Glutamatergic neuron (in vitro differentiated cells): Measurements from ENCODE around the gene FKBP5. TPM values are rescaled to one million over a fixed set of nuclear protein-coding genes. Genes with fewer than 3 reads are reported as not detected.
A peak's percentile ranks its signal among the peaks of the same experiment; 100 is the strongest.

Source experiments
- DNase-seq: peaks from one replicate; pipeline ENCODE4 v3.0.0; 2022
- H3K27ac Mint-ChIP-seq: one replicate; pipeline ENCODE4 v1.8.0; 2020; ENCODE audit warnings: mild to moderate bottlenecking, mixed read lengths, inconsistent platforms; ENCODE audit not compliant: unreplicated experiment
- H3K27me3 Mint-ChIP-seq: one replicate; pipeline ENCODE4 v1.8.0; 2020; ENCODE audit warnings: mild to moderate bottlenecking, moderate library complexity, mixed read lengths, inconsistent platforms; ENCODE audit not compliant: unreplicated experiment
- H3K36me3 Mint-ChIP-seq: one replicate; pipeline ENCODE4 v1.8.0; 2020; ENCODE audit warnings: mild to moderate bottlenecking, mixed read lengths, inconsistent platforms; ENCODE audit not compliant: unreplicated experiment
- H3K4me1 Mint-ChIP-seq: one replicate; pipeline ENCODE4 v1.8.0; 2020; ENCODE audit warnings: mild to moderate bottlenecking, low read depth, mixed read lengths, inconsistent platforms; ENCODE audit not compliant: unreplicated experiment
- H3K4me3 Mint-ChIP-seq: one replicate; pipeline ENCODE4 v1.8.0; 2020; ENCODE audit warnings: mild to moderate bottlenecking, mixed read lengths, inconsistent platforms; ENCODE audit not compliant: unreplicated experiment
- H3K9me3 Mint-ChIP-seq: one replicate; pipeline ENCODE4 v1.8.0; 2020; ENCODE audit warnings: mild to moderate bottlenecking, moderate library complexity, mixed read lengths, inconsistent platforms; ENCODE audit not compliant: unreplicated experiment
- total RNA-seq: library from RNA; stranded (reverse); fragmentation: NEBNext Ultra II Directional; extraction: Animal tissue kit (Norgen Biotek cat#: 25700); gene quantifications from one replicate; pipeline ENCODE4 v1.2.1, GENCODE V29; 2021; ENCODE audit not compliant: unreplicated experiment
- TF ChIP-seq, protein P1 (sequence below): fragments of 200-600 bp; sonication (generic); IDR thresholded peaks from one replicate; pipeline ENCODE4 v1.5.0; 2021; ENCODE audit not compliant: partially characterized antibody, unreplicated experiment

FKBP5 gene
- total RNA-seq, 1 donor from 2014 or later, result 10.6 TPM

DNA sequence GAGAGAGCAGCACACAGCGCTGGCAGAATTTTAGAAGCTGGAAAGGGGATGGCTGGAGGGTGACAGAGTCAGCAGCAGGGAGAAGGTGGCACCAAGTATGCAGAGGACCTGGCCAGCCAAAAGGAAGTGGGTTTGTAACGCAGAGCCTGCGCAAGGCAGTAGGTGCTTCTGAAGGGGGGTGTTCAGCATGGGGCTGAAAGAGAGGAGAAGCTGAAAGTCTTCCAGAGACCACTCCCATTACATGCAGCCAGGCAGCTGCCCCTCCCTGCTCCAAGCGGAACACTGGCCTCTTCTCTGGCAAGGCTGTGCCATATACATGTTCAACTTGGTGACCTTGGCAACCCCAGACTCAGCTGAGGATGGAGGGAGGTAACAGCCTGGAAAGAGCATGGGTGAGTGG, 133.9 kb downstream of the FKBP5 start:
- peaks cover 4% of the 10 kb centered on the region for H3K4me1 Mint-ChIP-seq

DNA sequence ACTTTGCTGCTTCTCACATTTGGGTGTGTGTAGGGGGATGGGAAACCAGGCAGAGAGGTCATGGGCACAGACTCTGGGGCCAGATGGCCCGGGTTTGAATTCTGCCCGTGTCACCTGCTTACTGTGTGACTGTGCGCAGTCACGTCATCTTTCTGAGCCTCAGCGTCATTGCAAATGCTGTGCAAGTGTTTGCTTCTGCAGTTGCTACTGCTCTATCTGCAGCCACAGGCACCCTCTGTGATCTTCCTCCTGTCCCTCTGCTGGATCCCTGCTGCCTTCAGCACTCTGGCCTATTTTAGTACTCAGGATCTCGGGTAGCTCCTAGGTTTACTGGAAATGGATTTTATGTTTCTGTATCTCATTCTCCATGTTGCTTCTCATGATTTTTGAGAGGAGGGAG, 135.4 kb downstream of the FKBP5 start:
- H3K4me3 Mint-ChIP-seq, result no peak overlapping the region
- H3K4me1 Mint-ChIP-seq, result no peaks in the 10 kb centered on the region
- H3K9me3 Mint-ChIP-seq, result peaks cover 3% of the 10 kb centered on the region
- no peaks in the 10 kb centered on the region for H3K27me3 Mint-ChIP-seq
- TF ChIP-seq, protein P1, sequence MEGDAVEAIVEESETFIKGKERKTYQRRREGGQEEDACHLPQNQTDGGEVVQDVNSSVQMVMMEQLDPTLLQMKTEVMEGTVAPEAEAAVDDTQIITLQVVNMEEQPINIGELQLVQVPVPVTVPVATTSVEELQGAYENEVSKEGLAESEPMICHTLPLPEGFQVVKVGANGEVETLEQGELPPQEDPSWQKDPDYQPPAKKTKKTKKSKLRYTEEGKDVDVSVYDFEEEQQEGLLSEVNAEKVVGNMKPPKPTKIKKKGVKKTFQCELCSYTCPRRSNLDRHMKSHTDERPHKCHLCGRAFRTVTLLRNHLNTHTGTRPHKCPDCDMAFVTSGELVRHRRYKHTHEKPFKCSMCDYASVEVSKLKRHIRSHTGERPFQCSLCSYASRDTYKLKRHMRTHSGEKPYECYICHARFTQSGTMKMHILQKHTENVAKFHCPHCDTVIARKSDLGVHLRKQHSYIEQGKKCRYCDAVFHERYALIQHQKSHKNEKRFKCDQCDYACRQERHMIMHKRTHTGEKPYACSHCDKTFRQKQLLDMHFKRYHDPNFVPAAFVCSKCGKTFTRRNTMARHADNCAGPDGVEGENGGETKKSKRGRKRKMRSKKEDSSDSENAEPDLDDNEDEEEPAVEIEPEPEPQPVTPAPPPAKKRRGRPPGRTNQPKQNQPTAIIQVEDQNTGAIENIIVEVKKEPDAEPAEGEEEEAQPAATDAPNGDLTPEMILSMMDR, result no peak
- no peak for DNase-seq
- H3K36me3 Mint-ChIP-seq, result peaks cover 10% of the 10 kb centered on the region
- no peak overlapping the region for H3K27ac Mint-ChIP-seq

More for the DNA sequence above, 133.9 kb downstream of the FKBP5 start:
- DNase-seq, result no peak
- Mint-ChIP-seq H3K36me3 (peaks cover 7% of the 10 kb centered on the region), H3K27ac (no peak overlapping the region), H3K27me3 (no peaks in the 10 kb centered on the region), H3K9me3 (peaks cover 3% of the 10 kb centered on the region), H3K4me3 (no peak overlapping the region)
- TF ChIP-seq, protein P1, result no peak

DNA sequence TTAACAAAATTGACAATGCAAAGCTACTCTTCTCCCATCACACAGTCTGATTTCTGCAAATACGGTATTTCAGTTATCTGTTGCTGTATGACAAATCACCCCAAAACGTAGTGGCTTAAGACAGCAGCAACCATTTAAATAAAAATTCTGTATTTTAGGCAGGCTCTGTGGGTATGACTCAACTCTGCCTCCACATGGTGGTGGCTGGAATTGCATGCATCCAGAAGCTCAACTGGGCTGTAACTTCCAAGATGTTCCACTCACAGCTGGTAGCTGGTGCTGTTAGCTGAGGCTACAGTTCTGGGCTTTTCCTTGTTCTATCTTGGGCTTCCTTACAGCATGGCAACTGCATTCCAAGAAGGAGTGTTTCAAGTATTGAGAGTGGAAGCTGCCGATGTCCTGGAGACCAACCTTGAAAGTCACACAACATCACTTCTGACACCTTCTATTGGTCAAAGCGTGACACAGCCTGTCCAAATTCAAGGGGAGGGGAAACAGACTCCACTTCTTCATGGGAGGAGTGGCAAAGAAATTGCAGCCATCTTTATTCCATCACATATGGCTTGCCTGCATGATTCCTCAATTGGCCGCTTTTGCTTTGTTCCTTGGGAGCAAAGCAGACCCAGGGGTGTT, 136.3 kb downstream of the FKBP5 start:
- DNase-seq, result no peak
- H3K36me3 Mint-ChIP-seq, result peaks cover 10% of the 10 kb centered on the region
- H3K27me3 Mint-ChIP-seq, result no peaks in the 10 kb centered on the region
- TF ChIP-seq, protein P1, result peak; percentile 77
- no peaks in the 10 kb centered on the region for H3K4me1 Mint-ChIP-seq
- H3K27ac Mint-ChIP-seq, result no peak overlapping the region
- H3K4me3 Mint-ChIP-seq, result no peak overlapping the region
- peaks cover 3% of the 10 kb centered on the region for H3K9me3 Mint-ChIP-seq

DNA sequence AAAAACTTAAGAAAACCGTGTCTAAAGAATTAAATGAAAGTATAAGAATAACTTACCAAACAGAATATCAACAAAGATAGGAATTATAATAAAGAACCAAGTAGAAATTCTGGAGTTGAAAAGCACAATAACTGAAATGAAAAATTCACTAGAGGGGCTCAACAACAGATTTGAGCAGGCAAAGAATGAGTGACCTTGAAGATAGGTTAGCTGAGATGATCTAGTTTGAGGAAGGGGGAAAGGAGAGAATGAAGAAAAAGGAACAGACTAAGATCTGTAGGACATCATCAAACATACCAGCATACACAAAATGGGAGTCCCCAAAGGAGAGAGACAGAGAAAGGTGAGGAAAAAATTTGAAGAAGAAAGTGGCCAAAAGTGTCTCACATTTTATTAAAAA, 138.3 kb downstream of the FKBP5 start:
- Mint-ChIP-seq H3K27ac (no peak overlapping the region), H3K36me3 (peaks cover 10% of the 10 kb centered on the region), H3K27me3 (no peaks in the 10 kb centered on the region), H3K4me3 (no peak overlapping the region), H3K9me3 (peaks cover 3% of the 10 kb centered on the region), H3K4me1 (no peaks in the 10 kb centered on the region)
- DNase-seq, result no peak
- TF ChIP-seq, protein P1, result no peak

DNA sequence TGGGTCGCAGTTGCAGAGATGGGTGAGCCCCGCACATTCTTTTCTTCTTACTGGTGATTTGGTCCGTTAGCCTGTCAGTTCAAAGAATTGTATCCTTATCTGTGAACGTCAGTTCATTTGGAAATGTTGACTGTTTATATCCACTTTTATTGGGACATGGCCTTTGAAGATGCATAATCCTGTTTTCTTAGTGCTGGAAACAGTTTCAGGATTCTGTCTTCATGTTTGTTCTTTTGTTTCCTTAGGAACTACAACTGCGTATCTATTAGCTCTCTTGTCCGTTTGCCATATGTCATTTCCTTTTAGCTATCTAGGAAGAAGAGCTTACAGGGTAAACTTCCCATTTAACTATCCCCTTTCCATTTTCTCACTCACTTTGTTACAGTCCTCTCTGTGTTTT, 141.0 kb downstream of the FKBP5 start:
- H3K4me1 Mint-ChIP-seq, result no peaks in the 10 kb centered on the region
- TF ChIP-seq, protein P1, result no peak
- H3K9me3 Mint-ChIP-seq, result peaks cover 4% of the 10 kb centered on the region
- H3K27ac Mint-ChIP-seq, result no peak overlapping the region
- no peak overlapping the region for H3K4me3 Mint-ChIP-seq
- H3K36me3 Mint-ChIP-seq, result peaks cover 10% of the 10 kb centered on the region
- H3K27me3 Mint-ChIP-seq, result no peaks in the 10 kb centered on the region
- no peak for DNase-seq
